ENCODE results near the gene KCNK15. TPM values are rescaled to one million over a fixed set of nuclear protein-coding genes. Genes with fewer than 3 reads are reported as not detected.

KCNK15 gene
- polyA plus RNA-seq, 1 donor (not counting 4 experiments of a cell fraction or from before 2014, with no cell fraction given), result not detected

DNA sequence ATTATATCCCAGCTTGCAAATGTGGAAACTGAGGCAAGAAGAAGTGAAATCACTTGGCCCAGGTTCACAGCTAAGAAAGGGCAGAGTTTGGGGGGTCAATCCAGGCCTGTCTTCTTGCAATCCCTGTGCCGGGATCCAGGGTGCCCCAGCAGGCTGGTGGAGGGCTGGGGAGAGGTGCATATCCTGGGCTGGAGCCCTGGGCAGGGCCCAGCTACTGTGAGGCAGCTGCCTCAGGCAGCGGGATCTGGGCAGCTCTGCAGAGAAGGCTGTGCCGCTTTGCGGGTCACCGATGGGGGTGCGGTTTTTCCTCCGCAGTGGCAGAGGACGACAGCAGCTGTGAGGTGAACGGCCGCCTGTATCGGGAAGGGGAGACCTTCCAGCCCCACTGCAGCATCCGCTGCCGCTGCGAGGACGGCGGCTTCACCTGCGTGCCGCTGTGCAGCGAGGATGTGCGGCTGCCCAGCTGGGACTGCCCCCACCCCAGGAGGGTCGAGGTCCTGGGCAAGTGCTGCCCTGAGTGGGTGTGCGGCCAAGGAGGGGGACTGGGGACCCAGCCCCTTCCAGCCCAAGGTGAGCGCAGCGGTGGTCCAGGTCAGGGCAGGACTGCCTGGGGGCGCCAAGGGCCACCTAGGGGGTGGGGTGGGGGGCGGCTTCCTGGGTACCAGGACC, 21.1 kb upstream of the KCNK15 start:
- no peak overlapping the region for H3K4me3 ChIP-seq (ENCODE audit: control insufficient read depth in 2 of 3, extremely low read depth in 1 of 3, insufficient read depth in 2 of 3, low read depth in 1 of 3, low read length in 3 of 3)
- peaks cover 6% of the 10 kb centered on the region for H3K9me1 ChIP-seq (ENCODE audit: control insufficient read depth, extremely low read depth, insufficient read depth, low read length)
- H3K36me3 ChIP-seq (ENCODE audit: control insufficient read depth in 2 of 2, extremely low read depth in 1 of 2, insufficient read depth in 2 of 2, low read length in 2 of 2), result no peaks in the 10 kb centered on the region
- H3K79me2 ChIP-seq (ENCODE audit: control insufficient read depth, insufficient read depth, low read length), result no peaks in the 10 kb centered on the region
- H3K27ac ChIP-seq (ENCODE audit: control insufficient read depth, insufficient read depth, low read length), result no peak overlapping the region
- TF ChIP-seq CTCF (optimal IDR thresholded peaks at IDR 0.05 in 1 of 3, IDR thresholded peaks at IDR 0.05 in 1 of 3, conservative IDR thresholded peaks at IDR 0.05 in 1 of 3; ENCODE audit: extremely low read depth in 1 of 3, insufficient read depth in 2 of 3, low read length in 3 of 3), result no peak
- TF ChIP-seq EZH2 (IDR thresholded peaks at IDR 0.05; ENCODE audit: low read length), result no peak
- no peak overlapping the region for H3K9ac ChIP-seq (ENCODE audit: control insufficient read depth, extremely low read depth, insufficient read depth, low read length)
- dilution Hi-C loops (cut with MboI; ENCODE audit: extremely low pct_ligation_motif_present, low sequenced_read_pairs), result no loop called here
- H3K27me3 ChIP-seq (ENCODE audit: control insufficient read depth, extremely low read depth, insufficient read depth, low read length), result no peaks in the 10 kb centered on the region
- no peak overlapping the region for H2AFZ ChIP-seq (ENCODE audit: control insufficient read depth, low read length)
- no peak overlapping the region for H3K4me2 ChIP-seq (ENCODE audit: control insufficient read depth, extremely low read depth, insufficient read depth, low read depth, low read length)
- H4K20me1 ChIP-seq (ENCODE audit: control insufficient read depth, extremely low read depth, insufficient read depth, low read length), result peaks cover 3% of the 10 kb centered on the region
- H3K4me1 ChIP-seq (ENCODE audit: control insufficient read depth, extremely low read depth, insufficient read depth, low read length), result peaks cover 28% of the 10 kb centered on the region
- DNase-seq (ENCODE audit: low read depth, low spot score) (no peak), FAIRE-seq (no peak)
- no peaks in the 10 kb centered on the region for H3K9me3 ChIP-seq (ENCODE audit: control insufficient read depth, low read depth, low read length)

DNA sequence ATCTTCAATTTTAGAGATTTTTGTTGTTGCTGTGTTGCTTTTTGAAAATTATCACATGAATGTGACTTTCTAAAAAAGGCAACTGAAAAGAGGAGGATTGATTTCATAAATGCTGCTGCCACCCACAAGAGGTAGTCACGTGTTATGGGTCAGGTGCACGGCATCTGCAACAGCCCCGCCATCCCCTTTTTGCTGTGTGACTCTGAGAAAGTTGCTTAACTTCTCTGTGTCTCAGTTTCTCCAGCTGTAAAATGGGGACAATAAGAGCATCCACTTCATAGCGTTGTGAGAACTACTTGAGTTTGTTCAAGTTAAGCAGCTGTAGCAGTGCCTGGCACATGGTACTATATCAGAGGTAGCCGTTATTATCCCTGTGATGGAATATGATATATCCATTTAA, 19.8 kb upstream of the KCNK15 start:
- DNase-seq (ENCODE audit: low read depth, low spot score) (no peak), FAIRE-seq (no peak)
- Histone ChIP-seq H3K27me3 (ENCODE audit: control insufficient read depth, extremely low read depth, insufficient read depth, low read length) (no peaks in the 10 kb centered on the region), H3K27ac (ENCODE audit: control insufficient read depth, insufficient read depth, low read length) (no peak overlapping the region), H3K79me2 (ENCODE audit: control insufficient read depth, insufficient read depth, low read length) (no peaks in the 10 kb centered on the region), H3K9me3 (ENCODE audit: control insufficient read depth, low read depth, low read length) (no peaks in the 10 kb centered on the region), H3K9me1 (ENCODE audit: control insufficient read depth, extremely low read depth, insufficient read depth, low read length) (peaks cover 2% of the 10 kb centered on the region), H3K36me3 (ENCODE audit: control insufficient read depth in 2 of 2, extremely low read depth in 1 of 2, insufficient read depth in 2 of 2, low read length in 2 of 2) (no peaks in the 10 kb centered on the region), H3K9ac (ENCODE audit: control insufficient read depth, extremely low read depth, insufficient read depth, low read length) (no peak overlapping the region), H4K20me1 (ENCODE audit: control insufficient read depth, extremely low read depth, insufficient read depth, low read length) (peaks cover under 1% of the 10 kb centered on the region), H3K4me2 (ENCODE audit: control insufficient read depth, extremely low read depth, insufficient read depth, low read depth, low read length) (no peak overlapping the region), H2AFZ (ENCODE audit: control insufficient read depth, low read length) (no peak overlapping the region), H3K4me1 (ENCODE audit: control insufficient read depth, extremely low read depth, insufficient read depth, low read length) (peaks cover 29% of the 10 kb centered on the region), H3K4me3 (ENCODE audit: control insufficient read depth in 2 of 3, extremely low read depth in 1 of 3, insufficient read depth in 2 of 3, low read depth in 1 of 3, low read length in 3 of 3) (no peak overlapping the region)
- dilution Hi-C loops (cut with MboI; ENCODE audit: extremely low pct_ligation_motif_present, low sequenced_read_pairs), result no loop called here
- TF ChIP-seq CTCF (optimal IDR thresholded peaks at IDR 0.05 in 1 of 3, IDR thresholded peaks at IDR 0.05 in 1 of 3, conservative IDR thresholded peaks at IDR 0.05 in 1 of 3; ENCODE audit: extremely low read depth in 1 of 3, insufficient read depth in 2 of 3, low read length in 3 of 3), result no peak
- TF ChIP-seq EZH2 (IDR thresholded peaks at IDR 0.05; ENCODE audit: low read length), result no peak

Measured in keratinocyte (primary cell).